ENCODE data around the gene PLA2G4C.

GRCh38 chr19:48152551-48152950 lies 41.9 kb upstream of the PLA2G4C start:
- peak; percentile 74 to 91 for TF ChIP-seq CTCF (conservative IDR thresholded peaks at IDR 0.05; ENCODE audit: low read depth in 2 of 2)
- TF ChIP-seq NANOG (IDR thresholded peaks at IDR 0.05; ENCODE audit: borderline replicate concordance) = no peak
- no peak for TF ChIP-seq EZH2 (IDR thresholded peaks at IDR 0.05; ENCODE audit: low read depth, unreplicated experiment)
- no peak for TF ChIP-seq JUNB (IDR thresholded peaks at IDR 0.05; ENCODE audit: unreplicated experiment)
- no peak for TF ChIP-seq POLR2AphosphoS5 (IDR thresholded peaks at IDR 0.05; ENCODE audit: low read depth)
- no peak for TF ChIP-seq EZH2phosphoT487 (IDR thresholded peaks at IDR 0.05; ENCODE audit: unreplicated experiment)
- no peak for TF ChIP-seq ZNF114 (CRISPR knock-in tag; IDR thresholded peaks at IDR 0.05)
- no peak for TF ChIP-seq CREB1 (CRISPR knock-in tag; IDR thresholded peaks at IDR 0.05; ENCODE audit: low read depth)
- no peak for TF ChIP-seq ETS1 (IDR thresholded peaks at IDR 0.05)
- no peak for TF ChIP-seq REST (IDR thresholded peaks at IDR 0.05; ENCODE audit: unreplicated experiment)

Measured in GM23338 (cell line).